GM12801 (cell line): Measurements from ENCODE around the gene ATP13A2.

Experiments used
- TF ChIP-seq, protein P1 (sequence below): IDR thresholded peaks from one replicate; pipeline ENCODE4 v1.5.1; 2011; ENCODE audit warnings: control low read depth; ENCODE audit not compliant: insufficient read length; ENCODE audit errors: extremely low read depth

Gene ATP13A2

DNA sequence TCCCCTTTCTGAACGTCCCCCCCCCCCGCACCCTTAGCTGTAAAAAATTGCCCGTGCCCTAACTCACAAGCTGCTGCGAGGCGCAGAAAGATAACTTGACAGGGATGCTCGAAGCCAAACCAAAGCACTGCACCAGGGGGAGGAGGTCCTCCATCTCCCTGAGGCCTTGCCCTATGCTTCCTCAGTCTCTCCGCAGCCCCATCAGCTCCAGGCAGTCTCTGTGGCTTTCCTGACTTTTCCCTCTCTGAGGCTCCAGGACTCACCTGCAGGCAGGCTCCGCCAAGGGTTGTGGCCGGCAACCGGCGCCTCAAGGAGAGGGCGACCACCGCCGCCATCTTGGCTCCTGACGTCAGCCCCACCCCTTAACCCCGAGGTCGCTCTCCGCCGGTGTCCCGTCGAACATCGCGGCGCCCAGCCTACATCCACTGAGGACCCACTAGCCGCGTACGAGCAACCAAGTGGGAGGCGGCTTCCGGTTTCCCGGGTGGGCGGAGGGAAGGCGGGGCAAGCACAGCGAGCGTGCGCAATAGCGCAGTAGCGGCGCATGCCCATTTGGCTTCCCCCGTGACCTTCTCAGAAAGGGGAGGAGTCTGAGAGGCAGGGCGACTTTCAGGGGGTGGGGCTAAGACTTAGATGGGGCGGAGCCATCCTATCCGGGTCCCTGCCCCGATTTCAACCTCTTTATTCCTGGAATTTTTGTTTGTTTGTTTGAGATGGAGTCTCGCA, 42.1 kb upstream of the ATP13A2 start, which contains the start of gene SDHB:
TSS of gene SDHB (minus strand) at position 348 of the 726 bp plus-strand sequence. CDS start at position 335, 13 bp downstream.
- TF ChIP-seq, protein P1, sequence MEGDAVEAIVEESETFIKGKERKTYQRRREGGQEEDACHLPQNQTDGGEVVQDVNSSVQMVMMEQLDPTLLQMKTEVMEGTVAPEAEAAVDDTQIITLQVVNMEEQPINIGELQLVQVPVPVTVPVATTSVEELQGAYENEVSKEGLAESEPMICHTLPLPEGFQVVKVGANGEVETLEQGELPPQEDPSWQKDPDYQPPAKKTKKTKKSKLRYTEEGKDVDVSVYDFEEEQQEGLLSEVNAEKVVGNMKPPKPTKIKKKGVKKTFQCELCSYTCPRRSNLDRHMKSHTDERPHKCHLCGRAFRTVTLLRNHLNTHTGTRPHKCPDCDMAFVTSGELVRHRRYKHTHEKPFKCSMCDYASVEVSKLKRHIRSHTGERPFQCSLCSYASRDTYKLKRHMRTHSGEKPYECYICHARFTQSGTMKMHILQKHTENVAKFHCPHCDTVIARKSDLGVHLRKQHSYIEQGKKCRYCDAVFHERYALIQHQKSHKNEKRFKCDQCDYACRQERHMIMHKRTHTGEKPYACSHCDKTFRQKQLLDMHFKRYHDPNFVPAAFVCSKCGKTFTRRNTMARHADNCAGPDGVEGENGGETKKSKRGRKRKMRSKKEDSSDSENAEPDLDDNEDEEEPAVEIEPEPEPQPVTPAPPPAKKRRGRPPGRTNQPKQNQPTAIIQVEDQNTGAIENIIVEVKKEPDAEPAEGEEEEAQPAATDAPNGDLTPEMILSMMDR = no peak

DNA sequence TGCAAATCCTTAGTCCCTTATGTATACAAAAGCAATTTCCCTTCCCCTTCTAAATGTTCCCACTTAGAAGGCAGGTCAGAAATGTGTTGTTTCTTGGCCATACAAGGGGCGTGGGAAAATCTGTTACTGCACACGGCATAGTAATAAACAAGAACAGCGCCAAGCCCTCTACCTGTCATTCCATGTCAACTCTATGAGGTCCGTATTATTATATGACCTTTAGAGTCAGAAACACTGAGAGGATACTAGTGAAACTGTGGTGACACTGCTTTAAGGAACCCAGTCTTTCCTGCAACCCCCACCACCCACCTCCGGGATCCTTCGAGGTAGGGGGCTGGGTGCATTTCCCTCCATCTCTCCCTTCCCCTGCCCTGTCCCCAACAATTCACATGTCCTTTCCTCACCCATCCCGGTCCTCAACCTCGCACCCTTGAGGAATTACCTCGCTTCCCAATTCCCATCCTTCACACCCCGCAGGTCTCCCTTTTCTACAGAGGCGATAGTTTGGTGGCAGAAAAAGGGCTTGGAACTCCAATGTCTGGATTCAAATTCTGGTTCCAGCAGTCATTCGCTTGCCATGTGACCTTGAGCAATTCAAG, 41.5 kb upstream of the ATP13A2 start:
- TF ChIP-seq, protein P1 = no peak

DNA sequence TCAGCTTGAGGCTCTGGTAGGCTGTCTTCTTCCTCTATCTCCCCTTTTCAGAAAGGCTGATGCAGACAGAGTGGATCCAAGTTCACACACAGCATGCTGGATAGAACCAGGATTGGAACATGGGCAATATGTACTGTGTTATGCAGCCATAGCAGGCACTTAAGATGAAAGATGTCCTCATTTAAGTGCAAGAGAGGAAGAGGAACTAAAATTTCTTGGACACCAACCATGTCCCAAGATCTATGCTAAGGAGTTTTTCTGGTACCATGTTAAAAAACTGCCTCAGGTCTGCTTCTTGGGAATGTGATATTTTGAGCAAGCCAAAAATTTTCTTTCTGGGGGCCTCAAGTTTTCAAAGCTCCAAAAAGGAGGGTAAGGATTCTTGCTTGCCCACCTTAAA, 40.9 kb upstream of the ATP13A2 start:
- TF ChIP-seq, protein P1 = no peak

DNA sequence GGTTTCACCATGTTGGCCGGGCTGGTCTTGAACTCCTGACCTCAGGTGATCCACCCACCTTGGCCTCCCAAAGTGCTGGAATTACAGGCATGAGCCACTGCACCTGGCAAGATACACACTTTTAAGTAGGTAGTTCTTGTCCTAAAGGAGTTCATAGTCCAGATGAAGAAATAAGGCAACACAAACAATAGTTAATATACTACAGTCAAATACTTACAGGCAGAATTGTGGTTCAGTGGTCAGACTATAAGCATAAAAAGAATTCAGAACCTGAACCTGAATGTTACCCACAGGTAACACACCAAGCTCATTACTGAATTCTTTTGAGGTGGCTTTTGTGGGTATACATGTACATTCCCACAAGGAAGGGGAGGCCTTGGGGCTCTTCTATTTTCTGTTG, 40.3 kb upstream of the ATP13A2 start:
- TF ChIP-seq, protein P1 = no peak

DNA sequence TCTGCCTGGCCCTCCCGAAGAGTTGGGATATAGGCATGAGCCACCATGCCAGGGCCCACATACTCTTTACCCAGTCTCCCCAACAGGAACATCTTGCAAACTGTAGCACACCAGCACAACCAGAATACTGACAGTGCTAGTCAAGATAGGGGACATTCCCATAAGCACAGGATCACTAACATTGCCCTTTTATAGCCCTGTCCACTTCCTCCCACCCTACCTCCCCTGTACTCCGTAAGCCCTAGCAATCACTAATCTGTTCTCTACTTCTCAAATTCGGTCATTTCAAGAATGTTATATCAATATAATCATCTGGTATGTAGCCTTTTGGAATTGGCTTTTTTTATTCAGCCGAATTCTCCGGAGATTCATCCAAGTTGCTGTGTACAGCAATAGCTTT, 36.2 kb upstream of the ATP13A2 start:
- TF ChIP-seq, protein P1 = no peak

DNA sequence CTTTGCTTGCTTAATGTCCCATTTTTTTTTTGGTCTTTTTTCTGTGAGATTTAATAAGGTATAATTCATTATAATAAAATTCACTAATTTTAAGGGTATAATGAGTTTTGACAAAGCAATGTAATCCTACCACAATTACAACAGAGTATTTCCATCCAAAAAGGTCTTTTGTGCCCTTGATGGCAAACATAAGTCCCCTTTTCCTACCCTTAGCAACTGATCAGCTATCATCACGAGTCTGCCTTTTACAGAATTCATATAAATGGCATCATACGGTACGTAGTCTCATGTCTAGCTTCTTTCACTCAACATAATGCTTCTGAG, 34.6 kb upstream of the ATP13A2 start:
- TF ChIP-seq, protein P1 = no peak

DNA sequence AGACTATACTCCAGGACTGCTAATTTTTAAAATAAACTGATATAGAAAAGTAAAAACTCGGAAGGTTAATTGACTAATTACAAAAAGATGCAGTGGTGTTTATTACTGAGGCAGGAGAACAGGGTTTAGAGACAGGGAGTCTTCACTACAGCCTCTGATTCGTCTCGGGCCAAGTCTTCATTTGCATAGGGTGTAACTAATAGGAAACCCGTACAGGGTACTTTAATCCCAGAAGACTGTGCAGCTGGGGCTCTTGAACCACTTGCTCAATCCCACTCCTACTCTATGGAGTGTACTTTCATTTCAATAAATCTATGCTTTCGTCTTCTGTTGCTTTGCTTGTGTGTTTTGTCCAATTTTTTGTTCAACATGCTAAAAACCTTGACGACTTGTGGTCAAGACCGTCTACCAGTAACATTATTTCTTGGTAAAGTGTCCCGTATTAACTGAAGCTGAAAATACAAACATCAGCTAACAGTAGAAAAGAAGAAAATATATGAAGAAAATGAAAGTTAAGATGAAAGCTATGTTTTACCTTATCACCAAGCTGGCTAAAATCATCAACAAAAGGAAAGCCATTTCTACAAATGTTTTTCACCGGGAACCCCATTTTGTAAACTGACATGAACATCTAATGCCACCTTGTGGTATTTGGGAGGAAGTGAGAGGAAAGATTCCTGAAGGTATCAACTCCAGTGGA, 34.1 kb upstream of the ATP13A2 start:
- TF ChIP-seq, protein P1 = no peak
